ENCODE measurements around the gene PROX1. TPM values are rescaled to one million over a fixed set of nuclear protein-coding genes. Genes with fewer than 3 reads are reported as not detected.
A peak's percentile ranks its signal among the peaks of the same experiment; 100 is the strongest.

The PROX1 gene
- total RNA-seq, 1 donor from 2014 or later, result 0.32 TPM

DNA sequence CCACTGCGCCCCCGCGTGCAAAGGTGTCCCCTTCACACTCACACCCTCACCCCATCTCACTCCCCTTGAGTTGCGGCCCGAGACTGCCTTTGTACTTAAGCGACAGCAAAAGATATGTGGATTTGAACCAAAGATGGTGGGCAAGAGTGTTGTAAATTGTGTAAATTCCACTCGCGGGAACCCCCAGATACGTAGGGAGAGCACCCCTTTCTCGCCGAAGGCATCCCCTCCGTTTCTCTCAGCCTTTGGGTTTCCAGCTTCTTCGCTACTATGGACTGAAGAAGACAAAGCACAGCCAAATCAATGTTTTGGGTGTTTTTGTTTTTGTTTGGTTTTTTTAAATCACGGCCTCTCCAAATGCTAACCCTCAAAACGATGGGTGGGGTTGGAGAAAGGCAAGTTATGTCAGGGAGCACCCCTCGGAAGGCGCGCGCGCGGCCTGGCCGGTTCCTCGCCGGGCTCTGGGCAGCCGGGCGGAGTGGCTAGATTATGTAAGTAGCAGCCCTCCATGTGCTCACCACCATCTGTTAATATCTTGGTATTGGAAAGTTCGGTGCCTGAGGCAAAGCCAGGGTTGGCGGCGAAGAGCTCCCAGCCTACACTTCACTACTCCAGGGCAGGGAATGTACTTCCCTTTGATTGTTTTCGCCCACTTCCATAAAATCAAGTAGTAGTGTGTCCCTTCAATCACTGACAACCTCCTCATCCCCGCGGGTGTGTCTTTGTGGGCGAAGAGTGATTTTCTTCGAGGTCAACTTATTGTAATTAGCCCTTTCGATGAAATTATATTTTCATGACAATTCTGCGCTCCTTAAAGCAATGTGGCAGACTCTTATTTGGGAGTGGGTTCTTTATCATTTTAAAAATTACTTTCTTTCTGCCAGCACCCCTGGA is 4.0 kb upstream of the PROX1 start:
- Mint-ChIP-seq H3K4me1 (ENCODE audit: low read depth) (peaks cover 26% of the 10 kb centered on the region), H3K27ac (ENCODE audit: unreplicated experiment) (no peak overlapping the region), H3K9me3 (ENCODE audit: low read depth) (no peaks in the 10 kb centered on the region), H3K27me3 (ENCODE audit: low read depth) (peaks cover 74% of the 10 kb centered on the region), H3K4me3 (ENCODE audit: unreplicated experiment) (peak overlapping the region; percentile 25), H3K36me3 (ENCODE audit: low read depth) (no peaks in the 10 kb centered on the region)
- no peak for TF ChIP-seq CTCF (IDR thresholded peaks at IDR 0.05)
- no peak for DNase-seq (ENCODE audit: low spot score)

- peaks cover 35% of the 10 kb centered on the region for H3K4me1 Mint-ChIP-seq (ENCODE audit: low read depth)
- TF ChIP-seq CTCF (IDR thresholded peaks at IDR 0.05), result no peak
- H3K27me3 Mint-ChIP-seq (ENCODE audit: low read depth), result peaks cover 74% of the 10 kb centered on the region
Measured at GRCh38 chr1:213984387-213985208, 3.2 kb upstream of the PROX1 start.

DNA sequence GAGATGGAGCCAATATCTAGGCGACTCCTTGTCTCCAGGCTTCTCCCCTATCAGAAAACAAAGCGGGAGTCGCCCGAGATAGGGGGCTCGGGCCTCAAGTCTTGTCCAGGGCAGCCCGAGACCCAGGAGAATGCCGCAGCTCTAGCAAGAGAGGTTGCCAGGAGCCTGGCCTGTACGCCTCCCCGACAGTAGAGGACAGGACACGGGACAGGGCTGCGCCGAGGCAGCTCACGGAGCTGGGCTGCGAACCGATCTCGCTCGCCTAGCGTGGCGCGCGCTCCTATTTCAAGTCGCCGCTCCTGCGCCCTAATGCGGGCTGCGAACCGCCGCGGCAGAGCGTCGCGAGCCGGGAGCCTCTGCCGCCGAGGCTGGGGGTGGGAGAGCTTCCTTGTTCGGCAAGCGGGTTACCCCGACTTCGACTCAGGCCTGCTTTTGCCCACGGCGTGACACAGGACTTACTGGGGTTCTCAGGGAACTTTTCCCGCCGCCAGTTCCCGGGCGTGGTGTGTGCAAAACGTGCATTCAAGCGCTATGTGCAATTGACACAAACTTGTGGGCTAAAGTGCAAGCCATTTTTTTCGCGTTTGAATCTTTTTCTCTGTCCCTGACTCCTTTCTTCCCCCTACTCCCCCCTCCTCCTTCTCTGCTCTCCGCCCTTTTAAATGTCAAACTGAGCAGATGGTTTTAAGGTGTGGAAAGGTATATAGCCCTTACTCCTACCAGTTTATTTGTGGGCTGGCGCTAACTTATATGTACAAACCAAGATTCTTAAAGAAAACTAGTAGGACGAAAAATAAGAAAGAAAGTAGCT is 2.4 kb upstream of the PROX1 start:
- H3K36me3 Mint-ChIP-seq (ENCODE audit: low read depth), result no peaks in the 10 kb centered on the region
- DNase-seq (ENCODE audit: low spot score), result no peak
- no peak overlapping the region for H3K4me3 Mint-ChIP-seq (ENCODE audit: unreplicated experiment)
- TF ChIP-seq CTCF (IDR thresholded peaks at IDR 0.05), result no peak
- H3K27me3 Mint-ChIP-seq (ENCODE audit: low read depth), result peaks cover 79% of the 10 kb centered on the region
- H3K9me3 Mint-ChIP-seq (ENCODE audit: low read depth), result no peaks in the 10 kb centered on the region
- peaks cover 36% of the 10 kb centered on the region for H3K4me1 Mint-ChIP-seq (ENCODE audit: low read depth)
- no peak overlapping the region for H3K27ac Mint-ChIP-seq (ENCODE audit: unreplicated experiment)

More at GRCh38 chr1:213984387-213985208, 3.2 kb upstream of the PROX1 start:
- Mint-ChIP-seq H3K36me3 (ENCODE audit: low read depth) (no peaks in the 10 kb centered on the region), H3K9me3 (ENCODE audit: low read depth) (no peaks in the 10 kb centered on the region), H3K4me3 (ENCODE audit: unreplicated experiment) (no peak overlapping the region), H3K27ac (ENCODE audit: unreplicated experiment) (no peak overlapping the region)
- DNase-seq (ENCODE audit: low spot score), result no peak

DNA sequence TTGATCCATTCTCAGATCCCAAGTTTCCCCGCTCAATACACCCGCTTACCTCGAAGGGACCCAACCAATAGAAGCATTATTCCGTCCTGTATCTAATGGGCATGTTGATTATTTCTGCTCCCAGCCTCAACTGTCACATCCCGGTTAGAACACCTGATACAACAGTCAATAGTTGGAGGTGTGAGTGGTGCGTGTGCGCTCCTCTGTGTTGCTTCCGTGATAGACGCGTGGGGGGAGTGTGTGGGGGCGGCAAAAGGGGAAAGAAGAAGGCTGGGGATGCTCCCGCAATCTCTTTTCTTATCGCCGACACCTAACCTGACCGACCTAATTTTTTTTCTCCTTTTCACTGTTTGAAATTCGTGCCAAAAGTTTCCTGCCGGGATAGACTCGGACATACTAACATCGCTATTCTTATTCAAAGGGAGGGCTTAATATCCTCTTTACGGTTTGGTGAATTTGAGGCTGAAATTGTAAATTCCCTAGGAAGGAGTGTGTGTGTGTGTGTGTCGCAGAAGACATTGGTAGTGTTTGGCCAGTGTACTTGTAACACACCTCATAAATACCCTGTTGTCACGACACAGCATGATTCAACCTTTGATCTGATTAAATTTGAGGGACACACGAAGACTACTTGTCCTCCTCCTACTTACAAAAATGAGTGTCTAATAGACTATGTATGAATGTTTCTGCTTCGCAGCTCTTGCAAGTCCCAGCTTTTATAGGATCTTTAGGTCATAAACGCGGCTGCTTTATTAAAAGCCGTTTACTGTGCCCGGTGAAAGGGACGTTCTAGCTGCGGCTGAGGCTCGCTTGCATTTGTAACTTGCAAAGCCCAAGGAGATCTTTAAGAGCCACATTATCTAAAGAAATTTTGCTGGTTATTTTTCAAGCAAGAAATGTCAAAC is 1.5 kb upstream of the PROX1 start:
- Mint-ChIP-seq H3K27me3 (ENCODE audit: low read depth) (peaks cover 79% of the 10 kb centered on the region), H3K27ac (ENCODE audit: unreplicated experiment) (no peak overlapping the region), H3K36me3 (ENCODE audit: low read depth) (no peaks in the 10 kb centered on the region), H3K9me3 (ENCODE audit: low read depth) (no peaks in the 10 kb centered on the region), H3K4me3 (ENCODE audit: unreplicated experiment) (no peak overlapping the region), H3K4me1 (ENCODE audit: low read depth) (peaks cover 36% of the 10 kb centered on the region)
- DNase-seq (ENCODE audit: low spot score), result no peak
- no peak for TF ChIP-seq CTCF (IDR thresholded peaks at IDR 0.05)
